GM12874 (cell line): ENCODE data around the gene SKA2.

Experiments
- CTCF ChIP-seq: IDR thresholded peaks from 2 replicates; pipeline ENCODE4 v1.5.1; 2011; ENCODE audit warnings: low read depth, mild to moderate bottlenecking, control low read depth, low read length, moderate library complexity; ENCODE audit not compliant: insufficient read depth

Gene SKA2

GRCh38 chr17:59129814-59130213 lies 25.2 kb downstream of the SKA2 start:
- TF ChIP-seq CTCF, result no peak

GRCh38 chr17:59126809-59127417 lies 28.1 kb downstream of the SKA2 start:
- no peak for TF ChIP-seq CTCF

- no peak for TF ChIP-seq CTCF
Measured at GRCh38 chr17:59124665-59125064, 30.3 kb downstream of the SKA2 start.

GRCh38 chr17:59121901-59122480 lies 33.0 kb downstream of the SKA2 start:
- TF ChIP-seq CTCF, result no peak

- no peak for TF ChIP-seq CTCF
Measured at GRCh38 chr17:59115474-59115873, 39.5 kb downstream of the SKA2 start.

GRCh38 chr17:59111539-59111938 lies 43.4 kb downstream of the SKA2 start:
- no peak for TF ChIP-seq CTCF

- TF ChIP-seq CTCF, result no peak
Measured at GRCh38 chr17:59110973-59111372, 44.0 kb downstream of the SKA2 start.
